GM12878 (cell line): ENCODE measurements around the gene PROX1. TPM values are rescaled to one million over a fixed set of nuclear protein-coding genes. Genes with fewer than 3 reads are reported as not detected.

ENCODE experiments used
- ATAC-seq: fragments of 200-7000 bp; cut with Tn5 transposase; 3 replicates; pipeline ENCODE4 v1.9.1; 2020; ENCODE audit warnings: mild to moderate bottlenecking, moderate library complexity
- BruUV-seq: library from RNA; stranded (reverse); fragments of 400-500 nt; replicated peaks from 2 replicates; lab custom pipeline; 2021; lab: Mats Ljungman, UMichigan
- CTCF ChIA-PET: fragments of 300-600 bp; sonication (Branson Sonifier 250); formaldehyde crosslinking; extraction: SDS; loops from one replicate; lab custom pipeline; 2021; ENCODE audit warnings: inconsistent platforms; lab: Yijun Ruan, JAX
- POLR2A ChIA-PET: fragments of 350-600 bp; formaldehyde crosslinking; extraction: SDS; loops from one replicate; lab custom pipeline; 2021; ENCODE audit warnings: inconsistent platforms; lab: Charles Lee
- RAD21 ChIA-PET: fragments of 300-600 bp; sonication (Branson Sonifier 250); formaldehyde crosslinking; loops from one replicate; lab custom pipeline; 2023; ENCODE audit warnings: antibody characterized with exemption; ENCODE audit not compliant: unreplicated experiment; lab: Charles Lee
- SMC1A ChIA-PET: fragments of 300-600 bp; sonication (Branson Sonifier 250); formaldehyde crosslinking; loops from one replicate; lab custom pipeline; 2023; ENCODE audit not compliant: unreplicated experiment, uncharacterized antibody; lab: Charles Lee
- DNase-seq: peaks from one replicate; pipeline ENCODE4 v3.0.0-alpha.2; 2011; ENCODE audit warnings: low read depth, low spot score
- FAIRE-seq: peaks from 3 replicates; lab custom pipeline; 2011; peaks lifted over from hg19 to GRCh38; lab: Jason Lieb, UNC
- H2AFZ ChIP-seq: 2 replicates; pipeline ENCODE4 v1.6.0; 2011; ENCODE audit warnings: low read depth, low read length, control low read depth; ENCODE audit not compliant: control insufficient read depth
- H3K27ac ChIP-seq: 2 replicates; pipeline ENCODE4 v1.5.1; 2011; ENCODE audit warnings: control low read depth; ENCODE audit not compliant: control insufficient read depth, insufficient read depth
- H3K27me3 ChIP-seq, 2 experiments: replicated peaks in 1 of 2; 2 replicates each; pipeline versions ENCODE4 v1.6.0 to v1.6.1; 2011; ENCODE audit warnings: low read length in 1 of 2; ENCODE audit not compliant: control insufficient read depth in 2 of 2, insufficient read depth in 2 of 2
- H3K36me3 ChIP-seq, 2 experiments: 2 replicates each; pipeline ENCODE4 v1.5.1; 2011; ENCODE audit warnings: low read length in 1 of 2; ENCODE audit not compliant: control insufficient read depth in 2 of 2, insufficient read depth in 2 of 2
- H3K4me1 ChIP-seq: 2 replicates; pipeline ENCODE4 v1.6.1; 2011; ENCODE audit warnings: mild to moderate bottlenecking, low read length, moderate library complexity, mixed read lengths; ENCODE audit not compliant: control insufficient read depth, insufficient read depth
- H3K4me2 ChIP-seq: 2 replicates; pipeline ENCODE4 v1.6.0; 2011; ENCODE audit warnings: control low read depth; ENCODE audit not compliant: control insufficient read depth, insufficient read depth
- H3K4me3 ChIP-seq: fragments of 200-600 bp; sonication (generic); 2 replicates; pipeline ENCODE4 v1.5.1; 2016
- H3K79me2 ChIP-seq: 2 replicates; pipeline ENCODE4 v1.6.0; 2011; ENCODE audit warnings: low read length; ENCODE audit not compliant: control insufficient read depth, insufficient read depth
- H3K9ac ChIP-seq: 2 replicates; pipeline ENCODE4 v1.8.0; 2011; ENCODE audit warnings: low read length, control low read depth, mixed read lengths; ENCODE audit not compliant: control insufficient read depth, insufficient read depth
- H3K9me3 ChIP-seq: replicated peaks from 3 replicates; pipeline ENCODE4 v1.5.1; 2011; ENCODE audit warnings: mild to moderate bottlenecking, low read length; ENCODE audit not compliant: control insufficient read depth, insufficient read depth
- H4K20me1 ChIP-seq: 2 replicates; pipeline ENCODE4 v1.6.0; 2011; ENCODE audit not compliant: control insufficient read depth, insufficient read depth
- BMI1 ChIP-seq: fragments of 450-650 bp; IDR thresholded peaks from 2 replicates; pipeline ENCODE4 v1.6.1; 2016; ENCODE audit warnings: mild to moderate bottlenecking, moderate library complexity, borderline replicate concordance
- CREM ChIP-seq: IDR thresholded peaks from 2 replicates; pipeline ENCODE4 v1.6.1; 2014; ENCODE audit warnings: antibody characterized with exemption, low read depth
- ESRRA ChIP-seq: IDR thresholded peaks from 2 replicates; pipeline ENCODE4 v1.6.1; 2012; ENCODE audit warnings: mild to moderate bottlenecking, low read length, improper control_type of control experiment
- FOXK2 ChIP-seq: fragments of 450-650 bp; IDR thresholded peaks from 2 replicates; pipeline ENCODE4 v1.6.1; 2017; ENCODE audit warnings: mild to moderate bottlenecking, moderate library complexity
- STAT3 ChIP-seq: IDR thresholded peaks from 2 replicates; pipeline ENCODE4 v1.6.1; 2011; ENCODE audit warnings: low read depth, low read length, improper control_type of control experiment
- ZBTB33 ChIP-seq: fragments of 450-650 bp; IDR thresholded peaks from 2 replicates; pipeline ENCODE4 v1.6.1; 2017; ENCODE audit warnings: mild to moderate bottlenecking
- ZBTB4 ChIP-seq: fragments of 450-650 bp; formaldehyde crosslinking; IDR thresholded peaks from 2 replicates; pipeline ENCODE4 v1.4.0; 2022; ENCODE audit warnings: mild to moderate bottlenecking, moderate library complexity
- ZNF592 ChIP-seq: fragments of 450-650 bp; IDR thresholded peaks from 2 replicates; pipeline ENCODE4 v1.6.1; 2017; ENCODE audit warnings: mild to moderate bottlenecking, moderate library complexity
- WGBS: methylation state at CpG from one replicate; pipeline ENCODE4 v1.1.6; 2016; ENCODE audit warnings: low lambda C conversion rate; ENCODE audit not compliant: insufficient replicate concordance, insufficient coverage; ENCODE audit errors: missing lambda C conversion rate; 5-methylcytosine and 5-hydroxymethylcytosine counted together
- in situ Hi-C: fragments of 300-500 bp; cut with MboI; formaldehyde crosslinking; loops from 9 replicates; pipeline ENCODE4 v1.14.3; 2018; ENCODE audit warnings: mixed read lengths
- intact Hi-C: fragments of 100-400 bp; cut with micrococcal nuclease; formaldehyde crosslinking; loops from one replicate; pipeline ENCODE4 v1.14.2; 2022; ENCODE audit not compliant: unreplicated experiment
- polyA plus RNA-seq, 11 experiments: library from polyadenylated mRNA; depleted of rRNA in 4 of 11; unstranded in 6 of 11; stranded (reverse) in 5 of 11; fragments of >200 nt; fragmentation: Nextera tagmentation in 4 of 11; fragmentation: Illumina TruSeq in 1 of 11; extraction: Ambion mirVana in 4 of 11; extraction: Trizol in 1 of 11; gene quantifications; 1 replicate in 1 of 11; 2 replicates in 10 of 11; pipeline versions ENCODE4 v1.2.1 to v1.2.3, GENCODE V29; 2011 to 2016; ENCODE audit warnings: inconsistent platforms in 2 of 11, missing spikeins in 2 of 11, low read depth in 1 of 11
- total RNA-seq, 4 experiments: library from RNA; depleted of rRNA in 3 of 4; stranded (reverse); fragments of >200 nt in 3 of 4; fragmentation: Illumina TruSeq in 1 of 4; extraction: Trizol in 1 of 4; gene quantifications; 2 replicates each; pipeline versions ENCODE4 v1.2.1 to v1.2.3, GENCODE V29; 2013 to 2021

PROX1 gene
- total and polyA plus RNA-seq, 10 of the 15 experiments (the other 5 are each of a cell fraction or from before 2014, with no cell fraction given) = under 0.01 to 0.44 (median 0.03) TPM; not detected in 4

- no peaks in the 10 kb centered on the region for H3K9me3 ChIP-seq
- H3K79me2 ChIP-seq = no peaks in the 10 kb centered on the region
- no peak overlapping the region for H2AFZ ChIP-seq
- no peak overlapping the region for H3K4me3 ChIP-seq
- no TSS peak for BruUV-seq
- ATAC-seq (no peak), FAIRE-seq (no peak), DNase-seq (no peak)
- TF ChIP-seq ESRRA (no peak), BMI1 (no peak)
- in situ Hi-C loops = no loop called here
- no peak overlapping the region for H3K27ac ChIP-seq
- no peaks in the 10 kb centered on the region for H4K20me1 ChIP-seq
- ChIA-PET RAD21 (no interaction called here), POLR2A (no interaction called here), SMC1A (interaction anchor here (0.5 kb wide), 1 partner anchor 143 kb away, joined by 3 read pairs; no protein-coding TSS in a partner anchor), CTCF (no interaction called here)
- H3K36me3 ChIP-seq = no peaks in the 10 kb centered on the region
- H3K4me1 ChIP-seq = no peaks in the 10 kb centered on the region
- no peak overlapping the region for H3K9ac ChIP-seq
- 53% methylated on average over 6 of the region's 6 CpGs for whole genome bisulfite sequencing
- no peaks in the 10 kb centered on the region; a peak in 2 of 4 replicates for H3K27me3 ChIP-seq
- no peak overlapping the region for H3K4me2 ChIP-seq
- intact Hi-C loops = no loop called here
Measured at GRCh38 chr1:214029796-214030195, 42.0 kb downstream of the PROX1 start.

- no peak overlapping the region for H3K4me2 ChIP-seq
- DNase-seq (no peak), FAIRE-seq (no peak), ATAC-seq (no peak)
- H2AFZ ChIP-seq = no peak overlapping the region
- H3K27me3 ChIP-seq = no peaks in the 10 kb centered on the region; a peak in 2 of 4 replicates
- no peak overlapping the region for H3K4me3 ChIP-seq
- ChIA-PET POLR2A (no interaction called here), RAD21 (no interaction called here), SMC1A (no interaction called here), CTCF (no interaction called here)
- H3K36me3 ChIP-seq = no peaks in the 10 kb centered on the region
- H4K20me1 ChIP-seq = no peaks in the 10 kb centered on the region
- BruUV-seq = no TSS peak
- H3K9ac ChIP-seq = no peak overlapping the region
- in situ Hi-C loops (no loop called here), intact Hi-C loops (no loop called here)
- H3K9me3 ChIP-seq = no peaks in the 10 kb centered on the region
- WGBS = 17% methylated on average over 5 of the region's 5 CpGs
- no peaks in the 10 kb centered on the region for H3K4me1 ChIP-seq
- H3K27ac ChIP-seq = no peak overlapping the region
- no peaks in the 10 kb centered on the region for H3K79me2 ChIP-seq
- TF ChIP-seq ZBTB4 (CRISPR knock-in tag) = no peak
- no peak for TF ChIP-seq STAT3
- TF ChIP-seq CREM = no peak
- no peak for TF ChIP-seq ZNF592
- no peak for TF ChIP-seq FOXK2
- no peak for TF ChIP-seq ZBTB33
Measured at GRCh38 chr1:214031267-214031650, 43.5 kb downstream of the PROX1 start.
